ENCODE data around the gene RAP1A.

The RAP1A gene

DNA sequence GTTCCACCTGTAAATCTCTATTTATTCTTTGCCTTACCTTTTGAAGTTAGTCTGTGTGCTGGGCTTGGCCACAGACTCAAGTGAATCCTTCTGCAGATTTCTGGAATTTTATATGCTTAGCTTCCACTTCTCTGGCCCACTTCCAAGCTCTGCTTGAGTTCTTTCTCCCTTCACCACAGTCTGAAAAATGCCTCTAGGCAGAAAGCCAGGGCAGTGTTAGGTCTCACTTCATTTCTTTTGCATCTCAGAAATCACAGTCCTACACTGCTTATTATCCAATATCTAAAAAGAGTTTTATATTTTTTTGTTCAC lies 70.7 kb downstream of the RAP1A start:
- H3K27ac ChIP-seq: no peak overlapping the region
- ChIA-PET CTCF (interaction anchor here (0.5 to 1.2 kb wide), 4 partner anchors 15 to 182 kb away, joined by 3 to 6 read pairs (median 4); no protein-coding TSS in a partner anchor), POLR2A (ENCODE audit: low non-redundant PET) (no interaction called here)
- TF ChIP-seq, protein P1, sequence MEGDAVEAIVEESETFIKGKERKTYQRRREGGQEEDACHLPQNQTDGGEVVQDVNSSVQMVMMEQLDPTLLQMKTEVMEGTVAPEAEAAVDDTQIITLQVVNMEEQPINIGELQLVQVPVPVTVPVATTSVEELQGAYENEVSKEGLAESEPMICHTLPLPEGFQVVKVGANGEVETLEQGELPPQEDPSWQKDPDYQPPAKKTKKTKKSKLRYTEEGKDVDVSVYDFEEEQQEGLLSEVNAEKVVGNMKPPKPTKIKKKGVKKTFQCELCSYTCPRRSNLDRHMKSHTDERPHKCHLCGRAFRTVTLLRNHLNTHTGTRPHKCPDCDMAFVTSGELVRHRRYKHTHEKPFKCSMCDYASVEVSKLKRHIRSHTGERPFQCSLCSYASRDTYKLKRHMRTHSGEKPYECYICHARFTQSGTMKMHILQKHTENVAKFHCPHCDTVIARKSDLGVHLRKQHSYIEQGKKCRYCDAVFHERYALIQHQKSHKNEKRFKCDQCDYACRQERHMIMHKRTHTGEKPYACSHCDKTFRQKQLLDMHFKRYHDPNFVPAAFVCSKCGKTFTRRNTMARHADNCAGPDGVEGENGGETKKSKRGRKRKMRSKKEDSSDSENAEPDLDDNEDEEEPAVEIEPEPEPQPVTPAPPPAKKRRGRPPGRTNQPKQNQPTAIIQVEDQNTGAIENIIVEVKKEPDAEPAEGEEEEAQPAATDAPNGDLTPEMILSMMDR (conservative IDR thresholded peaks at IDR 0.05; ENCODE audit: low read depth): no peak
- no peak for DNase-seq (ENCODE audit: low spot score)

DNA sequence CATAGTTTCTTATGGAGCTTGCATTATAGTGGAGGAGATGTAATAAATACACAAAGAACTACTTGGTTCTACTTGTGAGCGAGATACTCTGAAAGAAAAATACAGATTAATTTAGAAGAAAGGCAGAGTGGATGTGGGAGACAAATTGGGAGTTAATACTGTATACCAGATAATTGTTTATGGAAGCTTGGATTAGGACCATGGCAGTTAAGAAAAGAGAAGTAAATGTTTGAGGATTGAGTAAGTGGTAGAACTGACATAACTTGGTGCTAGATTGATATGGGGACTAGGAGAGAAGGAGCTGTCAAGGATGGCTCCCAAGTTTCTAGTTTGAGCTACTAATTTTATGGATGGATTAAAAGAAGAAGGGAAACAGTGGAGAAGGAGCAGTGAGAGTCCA lies 72.3 kb downstream of the RAP1A start:
- no peak overlapping the region for H3K27ac ChIP-seq
- no peak for DNase-seq (ENCODE audit: low spot score)
- TF ChIP-seq, protein P1 (conservative IDR thresholded peaks at IDR 0.05; ENCODE audit: low read depth): no peak
- CTCF ChIA-PET: no interaction called here
- POLR2A ChIA-PET (ENCODE audit: low non-redundant PET): no interaction called here

DNA sequence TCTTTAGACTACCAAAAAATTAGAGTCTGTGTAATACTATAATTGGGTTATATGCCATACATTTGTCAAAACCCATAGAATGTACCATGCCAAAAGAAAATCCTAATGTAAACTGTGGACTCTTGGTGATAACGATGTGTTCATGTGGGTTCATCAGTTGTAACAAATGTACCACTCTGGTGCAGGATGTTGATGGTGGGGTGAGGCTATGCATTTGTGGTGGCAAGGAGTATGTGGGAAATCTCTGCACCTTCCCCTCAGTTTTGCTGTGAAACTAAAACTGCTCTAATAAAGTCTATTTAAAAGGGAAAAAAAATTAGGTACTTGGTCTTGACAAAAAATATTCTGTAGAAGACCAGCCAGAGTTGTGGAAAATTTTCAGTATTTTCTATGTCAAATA lies 76.2 kb downstream of the RAP1A start:
- CTCF ChIA-PET: no interaction called here
- TF ChIP-seq, protein P1 (conservative IDR thresholded peaks at IDR 0.05; ENCODE audit: low read depth): no peak
- no peak overlapping the region for H3K27ac ChIP-seq
- no peak for DNase-seq (ENCODE audit: low spot score)
- POLR2A ChIA-PET (ENCODE audit: low non-redundant PET): no interaction called here

DNA sequence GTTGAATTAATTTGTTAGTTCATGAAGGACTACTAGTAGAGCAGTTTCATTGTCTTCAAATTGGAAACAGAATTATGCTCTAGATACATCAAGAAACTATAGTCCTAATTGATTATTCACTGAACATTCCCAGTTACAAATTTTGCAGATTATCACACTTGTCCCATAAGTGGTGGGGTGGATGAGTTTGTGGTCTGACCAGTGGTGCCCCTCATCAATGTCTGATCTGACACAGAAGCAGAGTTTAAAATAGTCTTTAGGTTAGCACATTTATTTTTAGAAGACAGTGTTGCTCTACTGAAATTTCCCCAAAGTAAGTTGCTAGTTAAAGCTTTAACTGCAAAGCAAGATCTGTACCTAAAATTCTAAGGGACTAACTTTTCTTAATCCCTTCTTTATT lies 76.7 kb downstream of the RAP1A start:
- TF ChIP-seq, protein P1 (conservative IDR thresholded peaks at IDR 0.05; ENCODE audit: low read depth): no peak
- CTCF ChIA-PET: no interaction called here
- H3K27ac ChIP-seq: no peak overlapping the region
- no peak for DNase-seq (ENCODE audit: low spot score)
- POLR2A ChIA-PET (ENCODE audit: low non-redundant PET): no interaction called here

DNA sequence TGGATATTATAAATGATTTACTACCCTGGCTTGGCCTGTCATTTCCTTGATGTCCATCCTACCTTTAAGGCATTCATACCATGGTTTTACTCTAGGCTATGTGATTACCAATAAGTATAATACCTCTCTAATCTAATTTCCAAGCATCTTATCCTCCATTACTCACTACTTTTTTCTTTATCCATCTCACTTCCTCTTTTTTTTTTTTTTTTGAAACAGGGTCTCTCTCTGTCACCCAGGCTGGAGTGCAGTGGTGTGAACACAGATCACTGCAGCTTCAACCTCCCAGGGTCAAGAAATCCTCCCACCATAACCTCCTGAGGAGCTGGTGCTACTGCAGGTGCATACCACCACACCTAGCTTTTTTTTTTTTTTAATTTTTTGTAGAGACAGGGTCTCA lies 79.7 kb downstream of the RAP1A start:
- CTCF ChIA-PET: no interaction called here
- H3K27ac ChIP-seq: no peak overlapping the region
- DNase-seq (ENCODE audit: low spot score): no peak
- TF ChIP-seq, protein P1 (conservative IDR thresholded peaks at IDR 0.05; ENCODE audit: low read depth): no peak
- POLR2A ChIA-PET (ENCODE audit: low non-redundant PET): no interaction called here

DNA sequence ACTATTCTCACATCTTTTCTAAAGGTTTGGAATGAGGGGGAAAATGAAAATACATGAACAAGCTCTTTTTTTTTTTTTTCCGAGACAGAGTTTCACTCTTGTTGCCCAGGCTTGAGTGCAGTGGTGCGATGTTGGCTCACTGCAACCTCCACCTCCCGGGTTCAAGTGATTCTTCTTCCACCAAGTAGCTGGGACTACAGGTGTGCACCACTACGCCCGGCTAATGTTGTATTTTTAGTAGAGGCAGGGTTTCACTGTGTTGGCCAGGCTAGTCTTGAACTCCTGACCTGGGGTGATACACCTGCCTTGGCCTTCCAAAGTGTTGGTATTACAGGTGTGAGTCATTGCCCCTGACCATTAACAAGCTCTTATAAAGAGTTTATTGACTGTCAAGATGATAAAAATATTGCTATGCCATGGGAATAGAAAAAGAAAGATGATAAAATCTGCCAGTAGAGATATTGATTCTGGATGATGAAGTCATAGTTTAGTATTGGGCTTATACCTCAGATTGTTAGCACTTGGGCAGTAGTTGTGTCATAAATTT lies 83.0 kb downstream of the RAP1A start:
- CTCF ChIA-PET: interaction anchor here (0.6 to 0.9 kb wide), 3 partner anchors 12 to 799 kb away, joined by 3 to 4 read pairs (median 3); no protein-coding TSS in a partner anchor
- POLR2A ChIA-PET (ENCODE audit: low non-redundant PET): interaction anchor here (0.6 kb wide), 1 partner anchor 26 kb away, joined by 3 read pairs; no protein-coding TSS in a partner anchor

More for the DNA sequence above, 83.0 kb downstream of the RAP1A start:
- no peak for DNase-seq (ENCODE audit: low spot score)
- TF ChIP-seq, protein P1 (conservative IDR thresholded peaks at IDR 0.05; ENCODE audit: low read depth): no peak
- no peak overlapping the region for H3K27ac ChIP-seq

Measured in RWPE1 (cell line).